ENCODE results near the gene NPY4R. TPM values are rescaled to one million over a fixed set of nuclear protein-coding genes. Genes with fewer than 3 reads are reported as not detected.
"Not testable (repeated sequence)": the region's sequence is repeated elsewhere in the genome, so short reads cannot be mapped to it uniquely, and the experiment has no call there.

NPY4R gene
- total RNA-seq, 5 donors from 2014 or later (not counting 1 experiment from before 2014, with no cell fraction given): not detected

DNA sequence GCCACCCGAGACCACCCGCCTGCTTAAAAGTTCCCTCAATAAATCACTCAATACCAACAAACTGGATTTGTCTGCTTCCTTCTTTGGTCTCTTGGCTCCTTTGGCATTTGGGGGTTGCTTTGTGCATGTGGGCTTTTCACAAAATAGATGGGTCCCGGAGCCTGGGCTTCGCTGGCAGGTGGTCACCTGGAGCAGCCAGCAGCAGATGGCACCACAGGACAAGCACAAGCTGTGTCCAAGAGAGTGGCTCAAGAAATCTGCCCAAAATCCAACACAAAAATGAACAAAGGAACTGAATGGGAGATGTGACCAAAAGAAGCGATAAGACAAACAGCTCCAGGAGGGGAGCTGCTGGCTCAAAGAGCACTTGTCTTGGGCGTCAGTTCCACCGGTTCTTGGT lies 6.2 kb downstream of the NPY4R start:
- H3K4me3 ChIP-seq (ENCODE audit: control insufficient read depth in 1 of 2, extremely low read depth in 1 of 2, low read length in 1 of 2); H3K9me3 Mint-ChIP-seq; H3K4me3 Mint-ChIP-seq; H3K36me3 Mint-ChIP-seq; H3K27me3 Mint-ChIP-seq; ATAC-seq (replicated peaks in 1 of 4); H3K36me3 ChIP-seq (ENCODE audit: control insufficient read depth in 2 of 2, extremely low read depth in 1 of 2, insufficient read depth in 1 of 2, low read length in 1 of 2); DNase-seq; H3K27ac Mint-ChIP-seq; H3K9me3 ChIP-seq; H3K4me1 ChIP-seq (ENCODE audit: control insufficient read depth in 1 of 2, extremely low read depth in 1 of 2, insufficient read depth in 2 of 2, low read length in 2 of 2); CTCF ChIA-PET; H3K27me3 ChIP-seq (replicated peaks in 1 of 2; ENCODE audit: control insufficient read depth in 2 of 2, extremely low read depth in 1 of 2, insufficient read depth in 2 of 2, low read length in 1 of 2); POLR2A ChIA-PET; H3K4me1 Mint-ChIP-seq; H3K27ac ChIP-seq (ENCODE audit: low read length): not testable (repeated sequence)
- no CpG with 5 or more reads among the region's 7 CpGs for WGBS (ENCODE audit: insufficient coverage)

DNA sequence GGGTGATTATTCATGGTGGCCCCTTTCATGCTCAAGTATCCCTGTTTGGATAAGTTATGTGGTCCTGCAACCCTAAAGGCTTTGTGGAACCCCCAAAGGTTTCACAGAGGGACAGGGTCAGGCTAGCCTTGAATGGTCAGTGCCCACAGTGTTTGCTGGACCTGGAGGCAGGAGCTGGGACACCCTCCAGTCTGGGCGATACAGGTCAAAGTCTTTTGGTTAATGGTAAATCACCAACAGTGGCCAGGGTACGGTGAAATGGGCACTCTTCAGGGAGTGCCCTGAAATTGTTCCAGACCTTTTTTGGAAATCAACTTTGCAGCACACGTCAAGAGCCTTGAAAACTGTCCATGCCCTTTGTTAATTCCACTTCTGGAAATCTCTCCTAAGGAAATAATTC lies 8.7 kb downstream of the NPY4R start:
- H3K9me3 Mint-ChIP-seq; H3K36me3 ChIP-seq (ENCODE audit: control insufficient read depth in 2 of 2, extremely low read depth in 1 of 2, insufficient read depth in 1 of 2, low read length in 1 of 2); ATAC-seq (replicated peaks in 1 of 4); DNase-seq; H3K36me3 Mint-ChIP-seq; H3K27me3 ChIP-seq (replicated peaks in 1 of 2; ENCODE audit: control insufficient read depth in 2 of 2, extremely low read depth in 1 of 2, insufficient read depth in 2 of 2, low read length in 1 of 2); H3K4me1 Mint-ChIP-seq; CTCF ChIA-PET; H3K4me3 ChIP-seq (ENCODE audit: control insufficient read depth in 1 of 2, extremely low read depth in 1 of 2, low read length in 1 of 2); H3K27me3 Mint-ChIP-seq; H3K27ac ChIP-seq (ENCODE audit: low read length); POLR2A ChIA-PET; H3K27ac Mint-ChIP-seq; H3K4me1 ChIP-seq (ENCODE audit: control insufficient read depth in 1 of 2, extremely low read depth in 1 of 2, insufficient read depth in 2 of 2, low read length in 2 of 2); H3K4me3 Mint-ChIP-seq; H3K9me3 ChIP-seq: not testable (repeated sequence)
- no CpG with 5 or more reads among the region's 3 CpGs for WGBS (ENCODE audit: insufficient coverage)

DNA sequence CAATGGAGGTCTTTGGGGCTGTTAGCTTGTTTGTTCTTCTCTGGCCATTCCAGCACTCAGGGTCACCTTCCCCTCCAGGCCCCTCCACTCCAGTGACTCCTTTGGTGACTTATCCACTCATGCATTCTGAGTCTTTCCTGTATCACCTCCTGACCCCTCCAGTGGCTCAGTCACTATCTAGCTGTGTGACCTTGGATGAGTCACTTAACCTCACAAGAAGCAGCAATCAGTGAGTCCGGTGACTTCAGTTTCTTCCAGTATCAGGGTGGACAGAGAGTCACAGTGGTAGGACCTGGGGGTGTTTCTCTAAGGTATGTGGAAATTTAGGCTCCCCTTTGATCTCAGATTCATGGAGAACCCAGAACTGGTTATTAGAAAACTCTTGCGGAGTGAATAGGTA lies 9.8 kb downstream of the NPY4R start:
- H3K9me3 Mint-ChIP-seq; H3K9me3 ChIP-seq; H3K27me3 ChIP-seq (replicated peaks in 1 of 2; ENCODE audit: control insufficient read depth in 2 of 2, extremely low read depth in 1 of 2, insufficient read depth in 2 of 2, low read length in 1 of 2); H3K36me3 ChIP-seq (ENCODE audit: control insufficient read depth in 2 of 2, extremely low read depth in 1 of 2, insufficient read depth in 1 of 2, low read length in 1 of 2); H3K27me3 Mint-ChIP-seq; H3K27ac Mint-ChIP-seq; ATAC-seq (replicated peaks in 1 of 4); H3K36me3 Mint-ChIP-seq; POLR2A ChIA-PET; H3K4me3 ChIP-seq (ENCODE audit: control insufficient read depth in 1 of 2, extremely low read depth in 1 of 2, low read length in 1 of 2); H3K4me1 ChIP-seq (ENCODE audit: control insufficient read depth in 1 of 2, extremely low read depth in 1 of 2, insufficient read depth in 2 of 2, low read length in 2 of 2); H3K27ac ChIP-seq (ENCODE audit: low read length); CTCF ChIA-PET; DNase-seq; H3K4me1 Mint-ChIP-seq; H3K4me3 Mint-ChIP-seq: not testable (repeated sequence)
- no CpG with 5 or more reads among the region's 2 CpGs for WGBS (ENCODE audit: insufficient coverage)

DNA sequence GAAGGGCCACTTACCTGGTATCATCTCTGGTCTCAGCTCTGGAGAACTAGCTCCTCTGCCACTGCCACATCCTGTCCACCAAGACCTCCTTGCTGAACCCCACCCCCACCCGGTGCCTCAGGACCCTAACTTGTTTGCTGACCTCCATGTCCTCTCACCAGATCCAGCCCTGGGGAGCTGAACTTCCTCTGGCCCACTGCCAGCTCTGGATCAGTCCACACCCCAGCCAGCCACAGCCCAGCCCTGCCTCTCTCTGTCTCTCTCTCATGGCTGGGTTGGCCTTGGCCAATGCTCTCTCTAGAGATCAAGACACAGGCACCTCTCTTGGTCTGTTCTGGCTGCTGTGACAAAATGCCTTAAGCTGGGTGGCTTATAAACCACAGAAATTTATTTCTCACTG lies 14.4 kb downstream of the NPY4R start:
- no CpG with 5 or more reads among the region's 1 CpG for WGBS (ENCODE audit: insufficient coverage)
- H3K4me1 ChIP-seq (ENCODE audit: control insufficient read depth in 1 of 2, extremely low read depth in 1 of 2, insufficient read depth in 2 of 2, low read length in 2 of 2); H3K27me3 Mint-ChIP-seq; H3K4me3 Mint-ChIP-seq; H3K27ac Mint-ChIP-seq; H3K4me1 Mint-ChIP-seq; H3K36me3 ChIP-seq (ENCODE audit: control insufficient read depth in 2 of 2, extremely low read depth in 1 of 2, insufficient read depth in 1 of 2, low read length in 1 of 2); H3K4me3 ChIP-seq (ENCODE audit: control insufficient read depth in 1 of 2, extremely low read depth in 1 of 2, low read length in 1 of 2); H3K9me3 Mint-ChIP-seq; CTCF ChIA-PET; POLR2A ChIA-PET; H3K27ac ChIP-seq (ENCODE audit: low read length); H3K27me3 ChIP-seq (replicated peaks in 1 of 2; ENCODE audit: control insufficient read depth in 2 of 2, extremely low read depth in 1 of 2, insufficient read depth in 2 of 2, low read length in 1 of 2); H3K9me3 ChIP-seq; H3K36me3 Mint-ChIP-seq; ATAC-seq (replicated peaks in 1 of 4); DNase-seq: not testable (repeated sequence)

DNA sequence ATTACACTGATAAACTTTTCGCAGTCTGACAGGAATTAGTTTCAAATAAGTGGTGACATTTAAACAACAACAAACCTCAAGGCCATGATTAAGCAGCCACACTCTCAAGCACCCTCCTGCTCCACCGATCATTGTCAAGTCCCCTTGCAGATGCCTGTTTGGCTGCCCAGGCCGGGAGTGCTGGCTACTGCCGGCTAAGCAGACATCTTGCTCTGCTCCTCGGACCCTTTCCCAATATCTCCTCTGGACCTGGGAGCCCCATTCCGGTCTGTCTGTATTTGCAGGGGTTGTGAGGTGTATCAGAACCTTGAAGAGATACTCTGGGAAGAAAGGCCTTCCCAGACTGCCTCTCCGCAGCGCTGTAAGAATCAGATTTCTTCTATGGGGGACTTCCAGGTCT lies 14.9 kb downstream of the NPY4R start:
- H3K4me1 Mint-ChIP-seq; H3K27me3 ChIP-seq (replicated peaks in 1 of 2; ENCODE audit: control insufficient read depth in 2 of 2, extremely low read depth in 1 of 2, insufficient read depth in 2 of 2, low read length in 1 of 2); H3K4me3 ChIP-seq (ENCODE audit: control insufficient read depth in 1 of 2, extremely low read depth in 1 of 2, low read length in 1 of 2); CTCF ChIA-PET; H3K4me3 Mint-ChIP-seq; H3K4me1 ChIP-seq (ENCODE audit: control insufficient read depth in 1 of 2, extremely low read depth in 1 of 2, insufficient read depth in 2 of 2, low read length in 2 of 2); H3K27me3 Mint-ChIP-seq; H3K27ac Mint-ChIP-seq; POLR2A ChIA-PET; H3K9me3 Mint-ChIP-seq; DNase-seq; ATAC-seq (replicated peaks in 1 of 4); H3K36me3 Mint-ChIP-seq; H3K27ac ChIP-seq (ENCODE audit: low read length); H3K9me3 ChIP-seq; H3K36me3 ChIP-seq (ENCODE audit: control insufficient read depth in 2 of 2, extremely low read depth in 1 of 2, insufficient read depth in 1 of 2, low read length in 1 of 2): not testable (repeated sequence)
- 100% methylated on average over 1 of the region's 8 CpGs for WGBS (ENCODE audit: insufficient coverage)

DNA sequence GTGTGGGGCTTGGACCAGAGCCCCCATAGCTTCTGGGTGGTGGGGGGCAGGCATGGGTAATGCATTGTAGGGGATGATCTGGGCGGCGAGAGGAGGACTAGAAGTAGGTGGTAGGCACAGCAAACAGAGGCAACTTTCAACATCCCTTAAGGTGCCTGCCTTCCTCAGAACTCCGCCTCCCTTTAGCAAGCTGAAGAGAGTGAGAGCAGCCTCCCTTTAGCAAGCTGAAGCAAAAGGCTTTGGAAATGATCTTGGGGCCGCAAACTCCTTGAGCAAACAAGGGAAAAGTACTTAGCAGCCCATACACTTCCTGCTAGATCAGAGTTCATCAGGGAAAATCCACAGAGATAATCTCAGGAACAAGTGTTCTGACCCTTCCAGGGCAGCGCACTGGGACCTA lies 18.3 kb downstream of the NPY4R start:
- H3K4me3 ChIP-seq (ENCODE audit: control insufficient read depth in 1 of 2, extremely low read depth in 1 of 2, low read length in 1 of 2); POLR2A ChIA-PET; H3K36me3 ChIP-seq (ENCODE audit: control insufficient read depth in 2 of 2, extremely low read depth in 1 of 2, insufficient read depth in 1 of 2, low read length in 1 of 2); CTCF ChIA-PET; H3K27ac Mint-ChIP-seq; H3K4me3 Mint-ChIP-seq; H3K4me1 ChIP-seq (ENCODE audit: control insufficient read depth in 1 of 2, extremely low read depth in 1 of 2, insufficient read depth in 2 of 2, low read length in 2 of 2); H3K27me3 Mint-ChIP-seq; H3K9me3 ChIP-seq; H3K27ac ChIP-seq (ENCODE audit: low read length); H3K4me1 Mint-ChIP-seq; H3K9me3 Mint-ChIP-seq; H3K36me3 Mint-ChIP-seq; DNase-seq; H3K27me3 ChIP-seq (replicated peaks in 1 of 2; ENCODE audit: control insufficient read depth in 2 of 2, extremely low read depth in 1 of 2, insufficient read depth in 2 of 2, low read length in 1 of 2); ATAC-seq (replicated peaks in 1 of 4): not testable (repeated sequence)
- no CpG with 5 or more reads among the region's 5 CpGs for WGBS (ENCODE audit: insufficient coverage)

DNA sequence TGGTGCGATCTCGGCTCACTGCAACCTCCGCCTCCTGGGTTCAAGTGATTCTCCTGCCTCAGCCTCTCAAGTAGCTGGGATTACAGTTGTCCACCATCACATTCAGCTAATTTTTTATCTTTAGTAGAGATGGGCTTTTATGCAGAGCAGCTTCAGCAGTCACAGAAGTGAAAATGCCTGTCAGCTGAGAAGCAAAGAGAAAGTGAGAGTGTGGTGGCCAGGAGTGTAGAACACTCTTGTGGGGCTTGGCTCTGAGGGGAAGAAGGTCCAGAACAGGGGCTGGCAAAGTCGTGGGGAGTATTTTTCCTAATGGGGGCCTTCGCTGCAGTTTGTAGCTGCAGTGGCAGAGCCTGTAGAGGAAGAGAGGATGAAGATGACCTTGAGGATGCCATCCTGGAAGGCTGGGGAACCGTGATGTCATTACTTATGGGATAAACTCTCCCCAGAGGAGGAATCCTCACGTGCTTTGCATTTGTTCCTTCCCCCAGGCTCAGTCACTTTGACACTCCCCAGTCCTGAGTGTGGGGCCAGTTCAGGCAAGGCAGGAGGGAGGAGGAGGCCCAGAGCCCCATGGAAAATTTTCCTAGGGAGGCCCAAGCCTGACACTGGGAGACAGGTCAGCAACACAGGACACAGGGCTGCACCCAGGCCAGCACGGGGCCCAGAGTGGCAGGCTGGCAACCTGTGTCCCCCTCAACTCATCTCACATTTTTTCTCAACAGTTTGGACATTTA lies 20.2 kb downstream of the NPY4R start:
- H3K4me3 Mint-ChIP-seq; H3K27me3 ChIP-seq (replicated peaks in 1 of 2; ENCODE audit: control insufficient read depth in 2 of 2, extremely low read depth in 1 of 2, insufficient read depth in 2 of 2, low read length in 1 of 2); POLR2A ChIA-PET; H3K9me3 ChIP-seq; H3K4me1 Mint-ChIP-seq; H3K4me3 ChIP-seq (ENCODE audit: control insufficient read depth in 1 of 2, extremely low read depth in 1 of 2, low read length in 1 of 2); H3K27ac Mint-ChIP-seq; H3K27ac ChIP-seq (ENCODE audit: low read length); H3K36me3 ChIP-seq (ENCODE audit: control insufficient read depth in 2 of 2, extremely low read depth in 1 of 2, insufficient read depth in 1 of 2, low read length in 1 of 2); H3K27me3 Mint-ChIP-seq; ATAC-seq (replicated peaks in 1 of 4); H3K9me3 Mint-ChIP-seq; H3K36me3 Mint-ChIP-seq; H3K4me1 ChIP-seq (ENCODE audit: control insufficient read depth in 1 of 2, extremely low read depth in 1 of 2, insufficient read depth in 2 of 2, low read length in 2 of 2); CTCF ChIA-PET; DNase-seq: not testable (repeated sequence)
- no CpG with 5 or more reads among the region's 8 CpGs for WGBS (ENCODE audit: insufficient coverage)
